Measurements from ENCODE around the gene KLF15.

Gene KLF15

GRCh38 chr3:126399351-126399735 is 42.1 kb upstream of the KLF15 start:
- no peak for TF ChIP-seq CTCF (IDR thresholded peaks at IDR 0.05; ENCODE audit: borderline replicate concordance, insufficient read depth, low read depth, low read length)
- no peak overlapping the region for H3K4me3 ChIP-seq (ENCODE audit: low read depth, low read length)

- TF ChIP-seq CTCF (IDR thresholded peaks at IDR 0.05; ENCODE audit: borderline replicate concordance, insufficient read depth, low read depth, low read length) = no peak
- H3K4me3 ChIP-seq (ENCODE audit: low read depth, low read length) = no peak overlapping the region
These were observed 41.5 kb upstream of the KLF15 start for GRCh38 chr3:126398423-126399350.

- no peak overlapping the region for H3K4me3 ChIP-seq (ENCODE audit: low read depth, low read length)
- no peak for TF ChIP-seq CTCF (IDR thresholded peaks at IDR 0.05; ENCODE audit: borderline replicate concordance, insufficient read depth, low read depth, low read length)
These were observed 40.6 kb upstream of the KLF15 start for GRCh38 chr3:126397610-126398422.

GRCh38 chr3:126396536-126396935 is 39.3 kb upstream of the KLF15 start:
- H3K4me3 ChIP-seq (ENCODE audit: low read depth, low read length) = no peak overlapping the region
- TF ChIP-seq CTCF (IDR thresholded peaks at IDR 0.05; ENCODE audit: borderline replicate concordance, insufficient read depth, low read depth, low read length) = no peak

- TF ChIP-seq CTCF (IDR thresholded peaks at IDR 0.05; ENCODE audit: borderline replicate concordance, insufficient read depth, low read depth, low read length) = no peak
- H3K4me3 ChIP-seq (ENCODE audit: low read depth, low read length) = no peak overlapping the region
These were observed 38.8 kb upstream of the KLF15 start for GRCh38 chr3:126395846-126396513.

DNA sequence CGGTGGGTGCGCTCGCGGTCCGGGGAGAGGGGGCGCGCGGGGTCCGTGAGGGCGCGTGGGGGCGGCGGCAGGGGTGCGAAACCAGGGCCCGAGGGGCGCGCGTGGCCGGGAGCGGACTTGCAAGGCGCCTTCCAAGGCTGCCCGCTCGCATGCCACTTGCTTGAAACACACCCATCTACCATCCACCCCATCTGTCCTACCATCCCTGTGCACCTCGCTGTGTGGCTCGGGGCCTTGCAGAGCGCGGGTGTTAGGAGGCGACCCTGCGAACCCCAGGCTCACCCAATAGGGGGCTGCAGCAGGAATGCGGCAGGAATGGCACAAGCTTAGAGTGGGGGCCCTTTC is 37.7 kb upstream of the KLF15 start:
- no peak for TF ChIP-seq CTCF (IDR thresholded peaks at IDR 0.05; ENCODE audit: borderline replicate concordance, insufficient read depth, low read depth, low read length)
- H3K4me3 ChIP-seq (ENCODE audit: low read depth, low read length) = no peak overlapping the region

Data from GM12875 (cell line).